Gastroesophageal sphincter (tissue), 3 donors: ENCODE measurements around the gene USP40.

Experiments
- CTCF ChIP-seq, 4 experiments: fragments of 200-600 bp in 2 of 4; fragments of 450-650 bp in 2 of 4; sonication (generic) in 1 of 4; IDR thresholded peaks; one replicate each; pipeline ENCODE4 v1.5.1; 2017 to 2019; ENCODE audit warnings: antibody characterized with exemption in 4 of 4, mild to moderate bottlenecking in 2 of 4, moderate library complexity in 2 of 4
- EP300 ChIP-seq: sonication (generic); formaldehyde crosslinking; IDR thresholded peaks from one replicate; pipeline ENCODE4 v1.6.1; 2017; ENCODE audit warnings: antibody characterized with exemption, mild to moderate bottlenecking
- POLR2AphosphoS5 ChIP-seq: sonication (generic); formaldehyde crosslinking; IDR thresholded peaks from one replicate; pipeline ENCODE4 v1.6.1; 2017; ENCODE audit warnings: antibody characterized with exemption

DNA sequence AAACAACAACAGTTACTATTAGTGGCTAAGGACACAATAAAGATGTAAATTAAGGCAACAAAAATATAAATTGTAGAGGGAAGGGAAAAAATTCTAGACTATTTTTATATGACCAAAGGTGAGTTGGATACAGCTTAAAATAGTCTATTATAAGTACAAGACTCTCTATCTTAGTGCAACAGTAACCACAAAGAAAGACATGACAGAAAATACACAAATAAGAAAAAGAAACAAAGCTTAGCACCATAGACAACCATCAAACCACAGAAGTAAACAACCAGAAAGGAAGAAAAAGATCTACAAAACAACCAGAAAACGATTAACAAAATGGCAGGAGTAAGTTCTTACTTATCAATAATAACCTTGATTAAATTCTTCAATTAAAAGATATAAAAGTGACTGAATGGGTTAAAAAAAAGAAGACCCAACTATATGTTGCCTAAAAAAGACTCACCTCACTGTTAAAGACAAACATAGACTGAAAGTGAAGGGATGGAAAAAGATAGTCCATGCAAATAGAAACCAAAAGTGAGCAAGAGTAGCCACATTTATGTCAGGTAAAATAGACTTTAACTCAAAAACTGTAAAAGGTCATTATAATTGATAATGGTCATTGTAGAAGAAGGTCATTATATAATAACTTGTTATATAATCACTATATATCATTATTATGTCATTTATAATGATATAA is 62.5 kb downstream of the USP40 start:
- TF ChIP-seq CTCF (IDR thresholded peaks at IDR 0.05) (no peak), POLR2AphosphoS5 (no peak), EP300 (no peak)
